CD14-positive monocyte (primary cell): ENCODE measurements around the gene ANO2. TPM values are rescaled to one million over a fixed set of nuclear protein-coding genes. Genes with fewer than 3 reads are reported as not detected.
A peak's percentile ranks its signal among the peaks of the same experiment; 100 is the strongest.

ENCODE experiments used
- DNase-seq, 3 donors: peaks; one replicate each; pipeline ENCODE4 v3.0.0-alpha.2; 2011 to 2022
- H2AFZ ChIP-seq: 2 replicates; pipeline ENCODE4 v1.6.0; 2012; ENCODE audit warnings: mild to moderate bottlenecking, low read depth, low read length, inconsistent platforms; ENCODE audit not compliant: insufficient read depth, poor library complexity, severe bottlenecking
- H3K27ac ChIP-seq, 2 donors: 1 replicate in 1 of 2; 2 replicates in 1 of 2; pipeline ENCODE4 v1.5.1; 2012 to 2013; ENCODE audit warnings: low read length in 2 of 2, control low read depth in 1 of 2, inconsistent platforms in 1 of 2, low read depth in 1 of 2, mild to moderate bottlenecking in 1 of 2
- H3K27me3 ChIP-seq, 2 donors: one replicate each; pipeline versions ENCODE4 v1.6.0 to v1.6.1; 2011 to 2013; ENCODE audit warnings: low read length in 2 of 2; ENCODE audit not compliant: control insufficient read depth in 2 of 2, insufficient read depth in 2 of 2
- H3K36me3 ChIP-seq, 2 donors: replicated peaks in 1 of 2; 1 replicate in 1 of 2; 2 replicates in 1 of 2; pipeline versions ENCODE4 v1.5.1 to v1.6.1; 2012 to 2013; ENCODE audit warnings: low read length in 2 of 2, control low read depth in 1 of 2, inconsistent platforms in 1 of 2, mild to moderate bottlenecking in 1 of 2; ENCODE audit not compliant: insufficient read depth in 2 of 2, control insufficient read depth in 1 of 2
- H3K4me1 ChIP-seq, 2 donors: 1 replicate in 1 of 2; 2 replicates in 1 of 2; pipeline versions ENCODE4 v1.5.1 to v1.6.1; 2012 to 2013; ENCODE audit warnings: low read length in 2 of 2, control low read depth in 1 of 2, inconsistent platforms in 1 of 2, mild to moderate bottlenecking in 1 of 2, moderate library complexity in 1 of 2; ENCODE audit not compliant: insufficient read depth in 2 of 2, control insufficient read depth in 1 of 2
- H3K4me2 ChIP-seq: replicated peaks from 2 replicates; pipeline ENCODE3; 2012; ENCODE audit warnings: low read length, moderate library complexity, mild to moderate bottlenecking; ENCODE audit not compliant: poor library complexity, severe bottlenecking; ENCODE audit errors: extremely low read depth
- H3K4me3 ChIP-seq, 3 experiments: fragments of 200-600 bp in 1 of 3; sonication (generic) in 1 of 3; replicated peaks in 1 of 3; 1 replicate in 2 of 3; 2 replicates in 1 of 3; pipeline ENCODE4 v1.5.1; 2011 to 2013; ENCODE audit warnings: low read length in 3 of 3, mild to moderate bottlenecking in 3 of 3, control low read depth in 2 of 3, low read depth in 2 of 3, inconsistent platforms in 1 of 3, moderate library complexity in 1 of 3
- H3K79me2 ChIP-seq: 2 replicates; pipeline ENCODE4 v1.6.0; 2012; ENCODE audit warnings: mild to moderate bottlenecking, control low read depth, inconsistent platforms, low read length, moderate library complexity; ENCODE audit not compliant: insufficient read depth
- H3K9ac ChIP-seq: 2 replicates; pipeline ENCODE4 v1.6.0; 2017; ENCODE audit warnings: low read length, mild to moderate bottlenecking; ENCODE audit not compliant: insufficient read depth, poor library complexity, severe bottlenecking
- H3K9me3 ChIP-seq, 2 donors: replicated peaks in 1 of 2; 1 replicate in 1 of 2; 2 replicates in 1 of 2; pipeline versions ENCODE4 v1.5.1 to v1.6.1; 2012 to 2013; ENCODE audit warnings: low read length in 2 of 2, control low read depth in 1 of 2; ENCODE audit not compliant: control insufficient read depth in 1 of 2, insufficient read depth in 1 of 2
- H4K20me1 ChIP-seq: 2 replicates; pipeline ENCODE4 v1.6.0; 2012; ENCODE audit warnings: mild to moderate bottlenecking, low read length, control low read depth, moderate library complexity; ENCODE audit not compliant: insufficient read depth
- H3K27ac Mint-ChIP-seq, 7 donors: one replicate each; pipeline ENCODE4 v1.8.0; 2020; ENCODE audit warnings: mild to moderate bottlenecking in 7 of 7, mixed read lengths in 7 of 7, moderate library complexity in 6 of 7, inconsistent platforms in 2 of 7
- H3K27me3 Mint-ChIP-seq, 3 donors: one replicate each; pipeline ENCODE4 v1.8.0; 2021 to 2022; ENCODE audit warnings: low read depth in 3 of 3, mild to moderate bottlenecking in 3 of 3, mixed read lengths in 3 of 3, moderate library complexity in 3 of 3, inconsistent platforms in 1 of 3
- H3K36me3 Mint-ChIP-seq, 2 donors: one replicate each; pipeline ENCODE4 v1.8.0; 2020; ENCODE audit warnings: mixed read lengths in 2 of 2, inconsistent platforms in 1 of 2, mild to moderate bottlenecking in 1 of 2
- H3K4me1 Mint-ChIP-seq: one replicate; pipeline ENCODE4 v1.8.0; 2020; ENCODE audit warnings: mild to moderate bottlenecking, mixed read lengths
- H3K4me3 Mint-ChIP-seq, 2 donors: one replicate each; pipeline ENCODE4 v1.8.0; 2020; ENCODE audit warnings: mild to moderate bottlenecking in 2 of 2, mixed read lengths in 2 of 2, moderate library complexity in 1 of 2
- H3K9me3 Mint-ChIP-seq, 7 donors: one replicate each; pipeline ENCODE4 v1.8.0; 2020 to 2022; ENCODE audit warnings: mixed read lengths in 7 of 7, mild to moderate bottlenecking in 6 of 7, moderate library complexity in 6 of 7, inconsistent platforms in 2 of 7
- WGBS: methylation state at CpG from one replicate; pipeline ENCODE4 v1.1.5; 2013; ENCODE audit warnings: missing lambda C conversion rate; ENCODE audit not compliant: insufficient coverage; 5-methylcytosine and 5-hydroxymethylcytosine counted together
- intact Hi-C, 2 donors: fragments of 100-400 bp; cut with micrococcal nuclease; formaldehyde crosslinking; loops; one replicate each; pipeline versions ENCODE4 v1.15.0 to v1.15.1; 2023
- polyA plus RNA-seq, 3 donors: library from polyadenylated mRNA; depleted of rRNA in 1 of 3; unstranded in 2 of 3; stranded (reverse) in 1 of 3; fragments of 300-500 nt in 2 of 3; fragments of >200 nt in 1 of 3; fragmentation: Illumina TruSeq in 2 of 3; gene quantifications; 1 replicate in 2 of 3; 2 replicates in 1 of 3; pipeline ENCODE4 v1.2.3, GENCODE V29; 2012 to 2021
- TF ChIP-seq, protein P1 (sequence below): fragments of 200-600 bp; IDR thresholded peaks from one replicate; pipeline ENCODE4 v1.8.0; 2022; ENCODE audit warnings: antibody characterized with exemption, mild to moderate bottlenecking

Gene ANO2
- polyA plus RNA-seq, 3 donors, result not detected

DNA sequence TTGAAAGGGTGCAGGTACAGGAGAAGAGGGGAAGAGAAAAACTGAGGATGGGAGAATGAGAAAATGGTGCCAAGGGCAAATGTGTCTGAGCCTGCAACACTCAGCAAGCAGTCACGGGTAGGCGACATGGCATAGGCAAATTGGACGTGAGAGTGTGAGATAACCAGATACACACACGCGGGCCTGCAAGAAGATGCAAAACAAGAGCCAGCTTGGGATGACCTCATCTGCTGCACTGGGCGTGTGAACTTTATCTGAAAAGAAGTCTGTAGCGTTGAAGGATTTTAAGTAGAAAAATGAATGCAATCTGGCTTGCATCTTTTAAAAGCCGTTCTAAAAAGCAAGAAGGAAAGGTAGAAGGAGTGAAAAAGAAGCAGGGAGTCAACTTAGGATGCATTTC lies 352.7 kb downstream of the ANO2 start:
- Histone ChIP-seq H3K4me1 (no peaks in the 10 kb centered on the region), H3K27me3 (no peaks in the 10 kb centered on the region), H3K79me2 (no peaks in the 10 kb centered on the region), H3K4me2 (no peak overlapping the region), H3K27ac (no peak overlapping the region), H3K4me3 (no peak overlapping the region), H4K20me1 (no peaks in the 10 kb centered on the region), H3K36me3 (no peaks in the 10 kb centered on the region), H3K9me3 (no peaks in the 10 kb centered on the region), H2AFZ (no peak overlapping the region), H3K9ac (no peak overlapping the region)
- DNase-seq, result no peak
- Mint-ChIP-seq H3K4me1 (peaks cover 9% of the 10 kb centered on the region), H3K4me3 (no peak overlapping the region), H3K9me3 (peaks cover 0 to 1% (median 0%) of the 10 kb centered on the region in 7 donors), H3K27me3 (peaks cover 6 to 14% (median 12%) of the 10 kb centered on the region in 3 donors), H3K36me3 (no peaks in the 10 kb centered on the region), H3K27ac (no peak overlapping the region)
- TF ChIP-seq, protein P1, sequence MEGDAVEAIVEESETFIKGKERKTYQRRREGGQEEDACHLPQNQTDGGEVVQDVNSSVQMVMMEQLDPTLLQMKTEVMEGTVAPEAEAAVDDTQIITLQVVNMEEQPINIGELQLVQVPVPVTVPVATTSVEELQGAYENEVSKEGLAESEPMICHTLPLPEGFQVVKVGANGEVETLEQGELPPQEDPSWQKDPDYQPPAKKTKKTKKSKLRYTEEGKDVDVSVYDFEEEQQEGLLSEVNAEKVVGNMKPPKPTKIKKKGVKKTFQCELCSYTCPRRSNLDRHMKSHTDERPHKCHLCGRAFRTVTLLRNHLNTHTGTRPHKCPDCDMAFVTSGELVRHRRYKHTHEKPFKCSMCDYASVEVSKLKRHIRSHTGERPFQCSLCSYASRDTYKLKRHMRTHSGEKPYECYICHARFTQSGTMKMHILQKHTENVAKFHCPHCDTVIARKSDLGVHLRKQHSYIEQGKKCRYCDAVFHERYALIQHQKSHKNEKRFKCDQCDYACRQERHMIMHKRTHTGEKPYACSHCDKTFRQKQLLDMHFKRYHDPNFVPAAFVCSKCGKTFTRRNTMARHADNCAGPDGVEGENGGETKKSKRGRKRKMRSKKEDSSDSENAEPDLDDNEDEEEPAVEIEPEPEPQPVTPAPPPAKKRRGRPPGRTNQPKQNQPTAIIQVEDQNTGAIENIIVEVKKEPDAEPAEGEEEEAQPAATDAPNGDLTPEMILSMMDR, result no peak
- WGBS, result 94% methylated on average over 8 of the region's 8 CpGs
- intact Hi-C loops, result no loop called here

DNA sequence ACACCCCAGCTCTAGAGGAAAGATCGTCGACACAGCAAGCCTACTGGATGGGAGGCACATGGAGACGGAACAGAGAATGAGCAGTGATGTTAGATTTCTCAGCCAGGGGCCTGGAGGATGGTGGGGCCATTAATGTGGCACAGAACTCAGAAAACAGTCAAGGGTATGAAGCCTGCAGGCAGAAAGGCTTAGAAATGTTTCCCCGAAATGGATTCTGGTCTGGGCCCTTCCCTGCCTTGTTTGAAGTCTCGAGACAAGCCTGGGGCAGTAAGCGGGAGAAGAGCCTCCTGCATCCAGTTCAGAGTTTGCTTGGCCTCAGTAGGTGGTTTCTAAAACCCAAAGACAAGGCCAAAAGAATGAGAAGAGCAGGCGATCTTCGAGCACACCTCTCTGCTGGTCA lies 354.7 kb downstream of the ANO2 start:
- H3K9me3 ChIP-seq, result no peaks in the 10 kb centered on the region
- Mint-ChIP-seq H3K9me3 (peaks cover 0 to 1% (median 0%) of the 10 kb centered on the region in 7 donors), H3K36me3 (no peaks in the 10 kb centered on the region), H3K4me1 (peaks cover 9% of the 10 kb centered on the region), H3K4me3 (no peak overlapping the region), H3K27ac (peak overlapping the region in 1 of 7 donors; percentile 16), H3K27me3 (peaks cover 4 to 10% (median 10%) of the 10 kb centered on the region in 3 donors)
- H3K27ac ChIP-seq, result no peak overlapping the region
- TF ChIP-seq, protein P1, result no peak
- 91% methylated on average over 7 of the region's 8 CpGs for WGBS
- intact Hi-C loops, result no loop called here
- no peak overlapping the region for H3K9ac ChIP-seq
- no peaks in the 10 kb centered on the region for H3K36me3 ChIP-seq
- H3K4me3 ChIP-seq, result no peak overlapping the region
- no peak overlapping the region for H2AFZ ChIP-seq
- H3K4me2 ChIP-seq, result no peak overlapping the region
- no peak for DNase-seq
- no peaks in the 10 kb centered on the region for H3K4me1 ChIP-seq
- no peaks in the 10 kb centered on the region for H3K27me3 ChIP-seq
- no peaks in the 10 kb centered on the region for H3K79me2 ChIP-seq
- H4K20me1 ChIP-seq, result no peaks in the 10 kb centered on the region
